ENCODE measurements around the gene YIPF2. TPM values are rescaled to one million over a fixed set of nuclear protein-coding genes. Genes with fewer than 3 reads are reported as not detected.

Gene YIPF2
- total and polyA plus RNA-seq, 2 of the 4 experiments (the other 2 are of a cell fraction): 61.5 to 78.0 TPM

GRCh38 chr19:10899151-10899653 lies 29.2 kb downstream of the YIPF2 start:
- H3K56ac ChIP-seq (ENCODE audit: extremely low read depth, insufficient read depth, low read length): no peak overlapping the region
- H2AK5ac ChIP-seq (ENCODE audit: low read depth, low read length): no peak overlapping the region
- no TSS peak for BruUV-seq (replicated peaks)
- H4K91ac ChIP-seq (ENCODE audit: insufficient read depth, low read depth, low read length): no peak overlapping the region
- H3K23ac ChIP-seq (ENCODE audit: low read depth, low read length): no peak overlapping the region
- DNase-seq (no peak), ATAC-seq (ENCODE audit: low read depth) (no peak)
- H4K20me1 ChIP-seq (ENCODE audit: insufficient read depth, low read length): peaks cover 68% of the 10 kb centered on the region
- H2AFZ ChIP-seq (replicated peaks; ENCODE audit: low read length, poor library complexity): no peak overlapping the region
- H3K4me2 ChIP-seq (ENCODE audit: low read depth, low read length): no peak overlapping the region
- peaks cover 26% of the 10 kb centered on the region for H3K9me1 ChIP-seq (ENCODE audit: insufficient read depth, low read length)
- H3K27me3 ChIP-seq (ENCODE audit: control insufficient read depth, insufficient read depth, low read length): no peaks in the 10 kb centered on the region
- no peak overlapping the region for H2BK5ac ChIP-seq (ENCODE audit: low read depth, low read length, poor library complexity, severe bottlenecking)
- no peak overlapping the region for H3K4me3 ChIP-seq (ENCODE audit: insufficient read depth, low read depth, low read length)
- WGBS, 2 experiments (ENCODE audit: extremely low coverage in 2 of 2, insufficient read length in 1 of 2): 93% methylated on average over 5 of the region's 10 CpGs; no CpG with 5 or more reads in 1 of the 2 experiments
- no peak overlapping the region for H3K4ac ChIP-seq (ENCODE audit: low read depth, low read length)
- TF ChIP-seq BHLHE40 (IDR thresholded peaks at IDR 0.05; ENCODE audit: low read depth, low read length) (no peak), MAZ (IDR thresholded peaks at IDR 0.05; ENCODE audit: borderline replicate concordance, low read depth, low read length) (no peak), MAFK (IDR thresholded peaks at IDR 0.05; ENCODE audit: low read depth, low read length) (no peak), USF2 (IDR thresholded peaks at IDR 0.05; ENCODE audit: low read depth, low read length) (no peak), CTCF (conservative IDR thresholded peaks at IDR 0.05; ENCODE audit: low read depth, low read length) (no peak), NFE2L2 (IDR thresholded peaks at IDR 0.05; ENCODE audit: low read depth, low read length) (no peak), RFX5 (IDR thresholded peaks at IDR 0.05; ENCODE audit: low read depth, low read length) (no peak), SMC3 (IDR thresholded peaks at IDR 0.05; ENCODE audit: low read depth, low read length) (no peak), FOS (IDR thresholded peaks at IDR 0.05; ENCODE audit: low read depth, low read length) (no peak), CEBPB (IDR thresholded peaks at IDR 0.05; ENCODE audit: low read depth, low read length) (no peak), CHD1 (IDR thresholded peaks at IDR 0.05; ENCODE audit: low read depth, low read length) (no peak), MXI1 (IDR thresholded peaks at IDR 0.05; ENCODE audit: borderline replicate concordance, low read depth, low read length) (no peak), RCOR1 (IDR thresholded peaks at IDR 0.05; ENCODE audit: insufficient replicate concordance, low read length) (no peak), POLR2A (IDR thresholded peaks at IDR 0.05; ENCODE audit: low read depth, low read length) (no peak)
- TF ChIP-seq, protein P1, sequence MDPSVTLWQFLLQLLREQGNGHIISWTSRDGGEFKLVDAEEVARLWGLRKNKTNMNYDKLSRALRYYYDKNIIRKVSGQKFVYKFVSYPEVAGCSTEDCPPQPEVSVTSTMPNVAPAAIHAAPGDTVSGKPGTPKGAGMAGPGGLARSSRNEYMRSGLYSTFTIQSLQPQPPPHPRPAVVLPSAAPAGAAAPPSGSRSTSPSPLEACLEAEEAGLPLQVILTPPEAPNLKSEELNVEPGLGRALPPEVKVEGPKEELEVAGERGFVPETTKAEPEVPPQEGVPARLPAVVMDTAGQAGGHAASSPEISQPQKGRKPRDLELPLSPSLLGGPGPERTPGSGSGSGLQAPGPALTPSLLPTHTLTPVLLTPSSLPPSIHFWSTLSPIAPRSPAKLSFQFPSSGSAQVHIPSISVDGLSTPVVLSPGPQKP (IDR thresholded peaks at IDR 0.05; ENCODE audit: borderline replicate concordance, low read depth, low read length): no peak
- dilution Hi-C loops (cut with HindIII; ENCODE audit: low sequenced_read_pairs, unreplicated experiment) (no loop called here), in situ Hi-C loops (cut with MboI; ENCODE audit: low sequenced_read_pairs) (no loop called here), intact Hi-C loops (cut with micrococcal nuclease) (no loop called here)
- no peak overlapping the region for H2BK120ac ChIP-seq (ENCODE audit: low read depth, low read length)
- H2BK20ac ChIP-seq (ENCODE audit: low read depth, low read length): no peak overlapping the region
- H3K18ac ChIP-seq (ENCODE audit: low read depth, low read length): no peak overlapping the region
- no peaks in the 10 kb centered on the region for H3K9me3 ChIP-seq (ENCODE audit: control insufficient read depth, insufficient read depth, low read length)
- no peak overlapping the region for H3K14ac ChIP-seq (replicated peaks; ENCODE audit: low read depth, low read length)
- no peak overlapping the region for H2BK15ac ChIP-seq (ENCODE audit: low read depth, low read length)
- no peak overlapping the region for H3K27ac ChIP-seq (ENCODE audit: insufficient read depth, low read length)
- H3K4me1 ChIP-seq (ENCODE audit: control insufficient read depth, insufficient read depth, low read length): peaks cover 16% of the 10 kb centered on the region
- H4K5ac ChIP-seq (ENCODE audit: low read depth, low read length): no peak overlapping the region
- CTCF ChIA-PET: interaction anchor here (1.2 kb wide), 1 partner anchor 34 kb away, joined by 3 read pairs; no protein-coding TSS in a partner anchor
- peak overlapping the region; percentile 78 for H2AK9ac ChIP-seq (replicated peaks; ENCODE audit: low read depth, low read length, poor library complexity)
- POLR2A ChIA-PET (ENCODE audit: unreplicated experiment): interaction anchor here (0.6 kb wide), 1 partner anchor 21 kb away, joined by 6 read pairs; no protein-coding TSS in a partner anchor
- no peaks in the 10 kb centered on the region; the same call in 1 of the 2 replicates for H3K36me3 ChIP-seq (ENCODE audit: control insufficient read depth, insufficient read depth, low read length)
- no peak overlapping the region for H3K9ac ChIP-seq (ENCODE audit: low read depth, low read length)
- H4K8ac ChIP-seq (ENCODE audit: low read depth in 2 of 2, low read length in 2 of 2): no peak overlapping the region
- peaks cover 33 to 86% of the 10 kb centered on the region in 2 experiments for H3K79me1 ChIP-seq (ENCODE audit: low read depth in 1 of 2, low read length in 2 of 2)
